HG03460 (cell line): ENCODE data around the gene NUDT21.
"Not testable (repeated sequence)": the region's sequence is repeated elsewhere in the genome, so short reads cannot be mapped to it uniquely, and the experiment has no call there.

Source experiments
- ATAC-seq: cut with Tn5 transposase; IDR thresholded peaks from one replicate; pipeline ENCODE4 v1.9.1; 2021; ENCODE audit not compliant: unreplicated experiment

Gene NUDT21

GRCh38 chr16:56450986-56451752, at the start of gene NUDT21, which contains the start of gene OGFOD1:
NUDT21 (minus strand) TSS chr16:56451332; CDS start chr16:56451202, 130 bp downstream.
OGFOD1 (plus strand) TSS chr16:56451554; CDS start chr16:56451613, 59 bp downstream.
- peak; percentile 97 for ATAC-seq

GRCh38 chr16:56493815-56494214, 42.7 kb upstream of the NUDT21 start:
- ATAC-seq, result no peak

DNA sequence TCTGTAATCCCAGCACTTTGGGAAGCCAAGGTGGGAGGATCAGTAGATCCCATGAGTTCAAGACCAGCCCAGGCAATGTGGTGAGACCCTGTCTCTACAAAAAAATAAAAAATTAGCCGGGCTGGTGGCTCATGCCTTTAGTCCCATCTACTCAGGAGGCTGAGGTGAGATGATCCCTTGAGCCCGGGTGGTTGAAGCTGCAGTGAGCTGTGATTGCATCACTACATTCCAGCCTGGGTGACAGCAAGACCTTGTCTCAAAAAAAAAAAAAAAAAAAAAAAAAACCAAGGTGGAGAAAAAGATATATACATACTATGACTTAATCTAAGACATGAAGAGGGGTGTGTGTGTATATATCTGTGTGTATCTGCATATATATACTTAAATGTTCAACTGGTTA, 42.0 kb upstream of the NUDT21 start:
- no peak for ATAC-seq

DNA sequence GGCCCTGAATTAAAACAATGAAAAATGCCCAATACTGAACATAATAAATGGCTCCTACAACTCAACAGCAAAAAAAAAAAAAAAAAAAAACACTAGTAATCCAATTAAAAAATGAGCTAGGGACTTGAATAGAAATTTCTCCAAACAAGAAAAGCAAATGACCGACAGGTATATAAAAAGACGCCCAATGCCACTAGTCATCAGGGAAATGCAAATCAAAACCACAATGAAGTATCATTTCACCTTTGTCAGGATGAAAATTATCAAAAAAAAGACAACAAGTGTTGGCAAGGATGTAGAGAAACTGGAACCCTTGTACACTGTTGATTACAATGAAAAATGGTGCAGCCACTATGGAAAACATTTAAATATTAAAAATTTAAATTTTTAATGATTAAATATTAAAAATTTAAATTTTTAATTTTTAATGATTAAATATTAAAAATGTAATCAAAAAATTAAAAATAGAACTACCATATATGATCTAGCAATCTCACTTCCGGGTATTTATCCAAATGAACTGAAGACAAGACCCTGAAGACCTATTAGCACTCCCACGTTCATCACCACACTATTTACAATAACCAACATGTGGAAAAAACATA, 40.6 kb upstream of the NUDT21 start:
- ATAC-seq, result no peak

GRCh38 chr16:56488868-56489267, 37.7 kb upstream of the NUDT21 start:
- not testable (repeated sequence) for ATAC-seq

DNA sequence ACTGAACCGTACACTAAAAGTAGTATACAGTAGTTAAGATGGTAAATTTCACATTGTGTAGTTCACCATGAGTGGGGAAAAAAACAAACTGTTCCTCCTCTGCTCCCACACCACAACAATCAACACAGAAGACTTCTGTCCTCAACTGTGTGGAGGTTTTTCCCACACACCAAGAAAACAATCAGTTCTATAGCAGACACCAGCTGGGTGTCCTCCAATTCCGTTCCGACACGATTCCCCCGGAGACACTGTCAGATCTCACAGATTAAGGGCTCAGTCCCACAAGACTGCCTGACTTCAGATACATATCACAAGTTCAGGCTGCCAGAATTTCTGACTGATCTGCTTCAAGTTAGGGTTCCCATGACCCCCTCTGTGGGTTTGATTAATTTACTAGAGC, 36.9 kb upstream of the NUDT21 start:
- no peak for ATAC-seq

- ATAC-seq, result no peak
These were observed 32.3 kb upstream of the NUDT21 start for GRCh38 chr16:56483394-56483793.

GRCh38 chr16:56482683-56483236, 31.6 kb upstream of the NUDT21 start:
- no peak for ATAC-seq

DNA sequence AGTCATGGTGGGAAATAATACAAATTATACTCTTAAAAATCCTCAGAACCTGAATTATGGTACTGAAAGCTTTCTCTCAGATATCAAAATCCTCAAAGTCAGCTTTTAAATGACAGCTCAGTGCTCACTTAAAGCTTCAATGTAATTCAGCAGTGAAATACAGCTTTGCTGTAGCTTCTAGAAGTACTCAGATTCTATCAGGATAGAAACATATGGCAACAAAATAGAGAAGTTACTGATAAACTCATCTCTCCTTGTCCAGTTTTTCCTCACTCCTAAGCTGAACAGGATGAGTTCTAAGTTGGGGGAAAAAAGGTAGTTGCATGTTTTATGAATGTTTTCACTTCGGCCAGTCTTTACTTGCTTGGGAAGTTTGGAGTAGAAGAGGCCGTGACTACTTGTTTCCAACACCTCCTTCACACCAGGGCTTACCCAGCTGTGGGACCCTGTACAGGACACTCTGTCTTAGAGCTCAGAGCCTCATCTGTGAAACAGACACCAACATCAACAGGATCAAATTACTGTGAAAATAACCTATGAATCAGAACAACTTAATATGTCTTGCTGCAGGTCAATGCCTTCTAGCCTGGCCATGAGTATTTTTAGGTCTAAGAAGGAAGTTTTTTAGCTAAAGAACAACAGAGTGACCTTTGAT, 30.5 kb upstream of the NUDT21 start:
- ATAC-seq, result no peak

- no peak for ATAC-seq
These were observed 29.8 kb upstream of the NUDT21 start for GRCh38 chr16:56480776-56481467.

DNA sequence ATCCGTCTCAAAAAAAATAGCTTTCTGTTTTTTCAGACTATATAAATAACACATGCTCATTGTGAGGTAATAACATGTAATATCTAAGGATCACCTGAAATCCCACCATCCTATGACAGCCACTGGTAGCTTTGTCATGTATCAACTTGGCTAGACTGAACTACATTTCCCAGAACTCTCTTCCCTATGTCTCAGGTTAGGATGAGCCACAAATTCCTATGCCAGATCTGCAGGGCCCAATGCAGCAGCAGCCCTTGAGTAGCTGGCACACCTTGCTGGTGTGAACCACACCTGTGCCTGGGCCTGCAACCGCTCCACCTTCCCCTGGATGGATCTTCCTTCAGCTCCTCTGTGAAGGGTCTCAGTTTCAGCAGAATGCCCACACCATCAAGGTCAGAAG, 28.3 kb upstream of the NUDT21 start:
- no peak for ATAC-seq

DNA sequence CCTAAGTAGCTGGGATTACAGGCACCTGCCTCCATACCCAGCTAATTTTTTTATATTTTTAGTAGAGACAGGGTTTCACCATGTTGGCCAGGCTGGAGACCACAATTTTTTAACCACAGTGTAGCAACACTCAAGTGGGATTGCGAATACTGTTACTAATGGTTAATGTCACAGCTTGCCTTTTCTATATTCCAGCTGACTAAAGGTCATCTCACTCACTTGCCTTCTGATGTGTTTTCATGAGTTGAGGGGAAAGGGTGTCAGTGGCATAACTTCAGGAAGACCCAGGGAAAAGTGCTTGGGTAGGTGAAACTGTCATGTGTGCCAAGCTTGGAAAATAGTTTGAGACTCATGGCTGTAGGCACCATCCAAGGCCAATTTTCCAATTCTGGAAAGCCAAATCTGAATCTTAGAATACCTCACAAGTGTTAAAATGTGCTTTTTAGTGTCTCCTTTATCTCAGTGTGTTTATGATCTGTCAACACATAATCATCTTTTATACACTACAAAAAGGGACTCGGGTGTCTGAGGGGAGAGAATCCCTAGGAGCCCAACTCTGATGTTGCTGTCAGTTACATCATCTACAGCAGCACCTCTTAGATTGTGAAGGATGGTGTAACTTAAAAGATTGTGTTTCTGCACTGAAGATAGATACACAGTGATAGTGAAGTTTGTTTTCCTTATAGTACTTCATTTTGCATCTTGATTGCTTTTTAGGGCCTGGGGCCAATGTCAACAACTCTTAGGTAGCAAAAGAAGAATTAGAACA, 27.3 kb upstream of the NUDT21 start:
- no peak for ATAC-seq

DNA sequence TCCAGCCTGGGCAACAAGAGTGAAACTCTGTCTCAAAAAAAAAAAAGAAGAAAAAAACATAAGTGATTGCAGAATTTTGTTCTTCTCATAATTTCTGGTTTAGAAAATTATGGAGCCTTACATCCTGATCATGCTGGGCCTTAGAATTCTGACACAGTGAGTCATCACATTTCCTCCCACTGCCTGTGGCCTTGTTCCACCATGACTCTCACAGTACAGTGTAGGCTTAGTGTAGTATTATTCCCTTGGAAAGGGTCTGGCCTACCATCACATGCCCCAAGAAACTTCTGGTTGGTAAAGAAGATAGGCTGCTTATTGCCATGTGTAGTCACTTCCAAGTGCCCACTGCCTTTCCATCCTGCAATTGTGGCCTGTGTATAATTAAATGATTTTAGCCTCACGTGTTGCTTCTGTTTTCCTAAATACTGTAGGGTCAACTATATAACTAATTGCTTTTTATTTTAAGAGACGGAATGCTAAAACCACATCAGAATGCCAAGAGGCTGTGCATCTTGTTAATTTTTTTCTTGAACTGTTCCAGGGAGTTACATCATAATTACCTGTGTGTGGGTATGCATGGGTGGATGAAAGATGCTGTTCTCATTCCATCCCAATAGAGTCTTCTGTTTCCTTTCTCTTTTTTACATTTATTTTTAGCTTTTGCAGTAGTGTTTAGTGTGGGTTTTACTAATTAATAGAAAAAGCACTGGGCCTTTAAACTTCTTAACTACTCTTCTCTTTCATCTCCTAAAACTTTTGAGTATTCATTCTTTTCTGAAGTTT, 26.2 kb upstream of the NUDT21 start:
- no peak for ATAC-seq

- ATAC-seq, result no peak
These were observed 24.1 kb upstream of the NUDT21 start for GRCh38 chr16:56475201-56475600.

DNA sequence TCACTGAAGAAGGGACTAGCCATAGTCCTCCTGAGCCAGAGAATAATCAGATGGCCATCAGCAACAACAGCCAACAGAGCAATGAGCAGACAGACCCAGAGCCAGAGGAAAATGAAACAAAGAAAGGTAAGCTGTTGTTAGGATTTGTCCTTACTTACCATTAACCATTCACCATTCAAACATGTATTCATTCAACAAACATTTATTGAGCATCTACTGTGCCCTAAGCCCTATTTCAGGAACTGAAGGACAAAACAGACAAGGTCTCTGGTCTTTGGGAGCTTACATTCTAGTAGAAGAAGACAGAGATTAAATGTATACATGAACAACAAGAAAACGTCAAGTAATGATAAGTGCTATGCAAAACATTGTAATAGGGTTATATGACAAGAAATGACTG, 19.5 kb upstream of the NUDT21 start:
- no peak for ATAC-seq

- no peak for ATAC-seq
These were observed 19.1 kb upstream of the NUDT21 start for GRCh38 chr16:56470232-56470631.

DNA sequence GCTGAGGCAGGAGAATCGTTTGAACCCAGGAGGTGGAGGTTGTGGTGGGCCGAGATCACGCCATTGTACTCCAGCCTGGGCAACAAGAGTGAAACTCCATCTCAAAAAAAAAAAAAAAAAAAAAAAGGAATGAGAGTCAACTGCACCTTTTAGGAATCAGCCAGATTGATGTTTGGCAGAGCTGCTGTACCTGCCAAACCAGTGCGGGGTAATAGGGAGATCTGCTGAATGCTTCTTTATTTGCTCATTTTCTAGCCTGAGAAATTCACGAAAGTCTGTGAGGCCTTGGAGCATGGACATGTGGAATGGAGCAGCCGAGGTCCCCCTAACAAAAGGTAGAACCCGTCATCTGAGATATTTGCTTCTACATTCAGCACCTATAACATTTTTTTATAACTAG, 18.6 kb upstream of the NUDT21 start:
- ATAC-seq, result no peak

DNA sequence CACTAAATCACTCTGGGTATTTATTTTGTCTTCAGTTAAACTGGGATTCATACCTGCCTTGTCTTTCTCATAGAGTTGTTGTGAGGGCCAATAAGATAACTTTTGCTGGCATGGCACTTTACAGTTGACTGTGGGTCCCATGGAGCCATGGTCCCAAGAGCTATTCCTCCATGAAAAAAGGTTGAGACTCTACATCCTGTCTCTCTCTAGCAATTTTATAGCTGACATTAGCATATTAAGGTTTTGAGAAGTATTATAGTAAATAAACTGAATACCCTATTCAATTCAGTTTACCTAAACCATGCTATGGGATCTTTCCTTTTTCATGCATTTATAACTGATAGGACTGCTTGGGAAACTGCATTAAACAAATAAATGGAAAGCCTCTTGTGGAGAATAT, 17.7 kb upstream of the NUDT21 start:
- ATAC-seq, result no peak

- no peak for ATAC-seq
These were observed 15.2 kb upstream of the NUDT21 start for GRCh38 chr16:56466344-56466743.

DNA sequence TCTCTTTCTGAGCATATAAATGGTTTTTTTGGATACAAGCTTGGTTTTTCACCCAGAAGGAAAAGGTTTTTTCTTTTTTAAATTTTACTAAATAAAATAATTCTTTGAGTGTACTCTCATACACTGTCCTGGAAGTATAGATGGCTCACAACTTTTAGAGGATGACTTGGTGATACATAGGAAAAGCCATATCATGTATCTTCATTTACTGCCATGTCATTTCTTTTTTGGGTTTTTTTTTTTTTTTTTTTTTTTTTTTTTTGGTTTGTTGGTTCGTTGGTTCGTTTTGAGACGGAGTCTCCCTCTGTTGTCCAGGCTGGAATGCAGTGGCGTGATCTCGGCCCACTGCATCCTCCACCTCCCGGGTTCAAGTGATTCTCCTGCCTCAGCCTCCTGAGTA, 12.0 kb upstream of the NUDT21 start:
- ATAC-seq, result no peak
